Suprapubic skin (tissue), 4 donors: Measurements from ENCODE around the gene SCPEP1.

Experiments used
- POLR2A ChIP-seq, 2 donors: fragments of 450-650 bp; IDR thresholded peaks; one replicate each; pipeline ENCODE4 v1.6.1; 2017; ENCODE audit warnings: antibody characterized with exemption in 2 of 2, mild to moderate bottlenecking in 2 of 2, moderate library complexity in 2 of 2
- POLR2AphosphoS5 ChIP-seq, 3 donors: sonication (generic); formaldehyde crosslinking; IDR thresholded peaks; one replicate each; pipeline ENCODE4 v1.6.1; 2017; ENCODE audit warnings: antibody characterized with exemption in 3 of 3
- TF ChIP-seq, protein P1 (sequence below), 2 donors: fragments of 200-600 bp in 1 of 2; fragments of 450-650 bp in 1 of 2; sonication (generic) in 1 of 2; IDR thresholded peaks; one replicate each; pipeline ENCODE4 v1.5.1; 2016 to 2019; ENCODE audit warnings: antibody characterized with exemption in 2 of 2, mild to moderate bottlenecking in 1 of 2, moderate library complexity in 1 of 2

DNA sequence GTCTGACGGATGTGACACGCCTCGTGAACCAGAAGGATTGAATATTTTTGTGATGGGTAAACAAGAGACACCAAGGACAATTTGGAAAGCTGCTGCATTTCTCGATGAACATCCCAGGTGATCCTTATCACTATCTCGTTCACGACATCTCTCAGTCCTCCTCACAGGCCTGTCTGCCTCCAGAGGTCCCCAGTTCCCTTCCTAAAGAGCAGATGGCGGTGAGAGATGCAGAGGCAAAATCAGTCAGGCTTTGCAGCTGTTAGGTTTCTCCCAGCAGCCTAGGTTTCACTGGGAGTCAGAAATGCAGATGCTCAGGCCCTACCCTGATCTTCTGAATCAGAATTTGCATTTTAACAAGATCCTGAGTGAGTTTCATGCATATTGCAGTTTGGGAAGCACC lies 23.6 kb downstream of the SCPEP1 start:
- no peak for TF ChIP-seq POLR2A (IDR thresholded peaks at IDR 0.05)
- TF ChIP-seq POLR2AphosphoS5 (IDR thresholded peaks at IDR 0.05): no peak
- TF ChIP-seq, protein P1, sequence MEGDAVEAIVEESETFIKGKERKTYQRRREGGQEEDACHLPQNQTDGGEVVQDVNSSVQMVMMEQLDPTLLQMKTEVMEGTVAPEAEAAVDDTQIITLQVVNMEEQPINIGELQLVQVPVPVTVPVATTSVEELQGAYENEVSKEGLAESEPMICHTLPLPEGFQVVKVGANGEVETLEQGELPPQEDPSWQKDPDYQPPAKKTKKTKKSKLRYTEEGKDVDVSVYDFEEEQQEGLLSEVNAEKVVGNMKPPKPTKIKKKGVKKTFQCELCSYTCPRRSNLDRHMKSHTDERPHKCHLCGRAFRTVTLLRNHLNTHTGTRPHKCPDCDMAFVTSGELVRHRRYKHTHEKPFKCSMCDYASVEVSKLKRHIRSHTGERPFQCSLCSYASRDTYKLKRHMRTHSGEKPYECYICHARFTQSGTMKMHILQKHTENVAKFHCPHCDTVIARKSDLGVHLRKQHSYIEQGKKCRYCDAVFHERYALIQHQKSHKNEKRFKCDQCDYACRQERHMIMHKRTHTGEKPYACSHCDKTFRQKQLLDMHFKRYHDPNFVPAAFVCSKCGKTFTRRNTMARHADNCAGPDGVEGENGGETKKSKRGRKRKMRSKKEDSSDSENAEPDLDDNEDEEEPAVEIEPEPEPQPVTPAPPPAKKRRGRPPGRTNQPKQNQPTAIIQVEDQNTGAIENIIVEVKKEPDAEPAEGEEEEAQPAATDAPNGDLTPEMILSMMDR (IDR thresholded peaks at IDR 0.05): no peak
